Activated CD4-positive, alpha-beta memory T cell treated with anti-CD3 and anti-CD28 coated beads, Interleukin-2, amount 10 ng/mL, durations not matched to agents 7 days and 5 days (primary cell): Measurements from ENCODE around the gene OR1J2. TPM values are rescaled to one million over a fixed set of nuclear protein-coding genes. Genes with fewer than 3 reads are reported as not detected.

Source experiments
- total RNA-seq, 2 experiments: library from RNA; stranded (reverse); gene quantifications; one replicate each; pipeline ENCODE4 v1.2.3, GENCODE V29; 2021

OR1J2 gene
- total RNA-seq, 2 experiments from 2014 or later = not detected

Other genes starting within 250 kb of the OR1J2 start
- gene RBM18, start 246.0 kb upstream of the OR1J2 start, total RNA-seq = 10 to 100 TPM; 21.6 to 25.6 TPM
- 10 to 100 TPM; 27.0 to 29.2 TPM for gene MRRF, start 245.9 kb upstream of the OR1J2 start, total RNA-seq
- under 1 TPM; 0.08 to 0.20 TPM for gene PTGS1, start 139.8 kb upstream of the OR1J2 start, total RNA-seq
- not detected for gene OR1J1, start 32.9 kb upstream of the OR1J2 start, total RNA-seq
- gene OR1J4, start 8.3 kb downstream of the OR1J2 start, total RNA-seq = not detected
- not detected for gene OR1N1, start 16.5 kb downstream of the OR1J2 start, total RNA-seq
- gene OR1N2, start 42.3 kb downstream of the OR1J2 start, total RNA-seq = not detected
- not detected for gene OR1L8, start 72.6 kb downstream of the OR1J2 start, total RNA-seq
- gene OR1Q1, start 103.9 kb downstream of the OR1J2 start, total RNA-seq = not detected
- gene OR1B1, start 146.8 kb downstream of the OR1J2 start, total RNA-seq = not detected
- not detected for gene OR1L1, start 150.9 kb downstream of the OR1J2 start, total RNA-seq
- not detected for gene OR1L3, start 164.3 kb downstream of the OR1J2 start, total RNA-seq
- gene OR1L4, start 213.2 kb downstream of the OR1J2 start, total RNA-seq = not detected
- not detected for gene OR1L6, start 231.5 kb downstream of the OR1J2 start, total RNA-seq